SH-SY5Y (cell line): ENCODE results near the gene IGSF5.

Experiments used
- GATA2 ChIP-seq: IDR thresholded peaks from 2 replicates; pipeline ENCODE4 v1.6.1; 2011; ENCODE audit warnings: mild to moderate bottlenecking, low read depth, low read length
- GATA3 ChIP-seq: IDR thresholded peaks from 2 replicates; pipeline ENCODE4 v1.6.1; 2011; ENCODE audit warnings: low read depth, mild to moderate bottlenecking, low read length, moderate library complexity

GRCh38 chr21:39713905-39714304 lies 31.1 kb upstream of the IGSF5 start:
- TF ChIP-seq GATA2, result no peak
- no peak for TF ChIP-seq GATA3
